ENCODE measurements around the gene ABL1. TPM values are rescaled to one million over a fixed set of nuclear protein-coding genes. Genes with fewer than 3 reads are reported as not detected.
A peak's percentile ranks its signal among the peaks of the same experiment; 100 is the strongest.

ABL1 gene
- total RNA-seq, 1 donor: 21.5 TPM

DNA sequence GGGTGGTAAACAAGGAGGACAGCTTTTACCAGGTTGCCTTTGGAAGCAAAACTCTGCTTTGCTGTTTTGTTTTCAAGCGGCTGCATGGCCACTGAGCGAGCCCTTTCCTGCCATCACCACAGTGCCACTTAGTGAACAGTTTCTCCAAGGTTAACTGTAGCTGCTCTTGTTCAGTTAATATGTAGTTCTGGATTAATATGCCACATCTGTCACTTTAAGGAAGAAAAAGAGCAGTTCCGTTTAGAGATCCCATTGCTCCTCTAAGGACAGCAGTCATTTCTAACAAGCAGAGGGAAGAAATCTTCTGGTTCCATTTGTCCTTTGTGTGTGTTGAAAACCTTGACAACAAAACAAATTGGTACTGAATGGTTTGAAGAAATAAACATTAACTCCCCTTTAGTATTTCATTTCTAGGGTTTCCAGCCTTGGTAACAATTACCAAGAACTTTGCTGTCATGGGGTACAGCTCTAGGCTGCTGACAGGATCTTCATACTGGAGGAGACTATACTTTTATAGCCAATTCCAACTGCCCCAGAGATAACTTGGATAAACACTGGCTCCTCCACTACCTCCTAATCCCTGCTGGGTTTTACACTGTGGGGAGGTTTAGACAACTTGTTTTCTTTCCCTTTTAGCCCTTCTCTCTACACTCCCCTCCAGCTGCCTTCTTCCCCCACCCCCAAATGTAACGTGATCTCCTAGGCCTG is 10.3 kb upstream of the ABL1 start:
- DNase-seq (ENCODE audit: low read depth in 2 of 3, low spot score in 2 of 3): peak in 1 of 3 donors; percentile 14

GRCh38 chr9:130825351-130825651 is 9.8 kb upstream of the ABL1 start:
- DNase-seq (ENCODE audit: low read depth in 2 of 3, low spot score in 2 of 3): no peak

DNA sequence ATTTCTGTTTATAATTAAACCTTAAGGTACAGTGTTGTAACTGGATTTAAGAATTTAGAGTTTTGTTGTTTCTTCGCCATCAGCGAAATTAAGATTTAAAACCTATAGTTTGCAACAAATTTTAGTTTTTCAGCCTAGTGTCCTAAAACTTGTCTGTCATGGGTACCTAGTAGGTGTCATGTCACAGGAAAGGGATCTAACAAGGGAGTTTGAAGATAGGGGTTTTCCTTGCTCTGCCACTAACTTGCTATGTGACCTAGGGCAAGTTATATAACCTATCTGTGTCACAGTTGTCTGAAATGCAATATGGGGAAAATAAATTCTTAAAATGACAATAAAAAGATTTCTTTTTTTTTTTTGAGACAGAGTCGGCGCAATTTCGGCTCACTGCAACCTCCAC is 9.2 kb upstream of the ABL1 start:
- no peak for DNase-seq (ENCODE audit: low read depth in 2 of 3, low spot score in 2 of 3)

- no peak for DNase-seq (ENCODE audit: low read depth in 2 of 3, low spot score in 2 of 3)
These were observed 5.3 kb upstream of the ABL1 start for GRCh38 chr9:130829762-130830161.

GRCh38 chr9:130830231-130830760 is 4.8 kb upstream of the ABL1 start:
- DNase-seq (ENCODE audit: low read depth in 2 of 3, low spot score in 2 of 3): no peak

- no peak for DNase-seq (ENCODE audit: low read depth in 2 of 3, low spot score in 2 of 3)
These were observed 4.0 kb upstream of the ABL1 start for GRCh38 chr9:130831077-130831476.

DNA sequence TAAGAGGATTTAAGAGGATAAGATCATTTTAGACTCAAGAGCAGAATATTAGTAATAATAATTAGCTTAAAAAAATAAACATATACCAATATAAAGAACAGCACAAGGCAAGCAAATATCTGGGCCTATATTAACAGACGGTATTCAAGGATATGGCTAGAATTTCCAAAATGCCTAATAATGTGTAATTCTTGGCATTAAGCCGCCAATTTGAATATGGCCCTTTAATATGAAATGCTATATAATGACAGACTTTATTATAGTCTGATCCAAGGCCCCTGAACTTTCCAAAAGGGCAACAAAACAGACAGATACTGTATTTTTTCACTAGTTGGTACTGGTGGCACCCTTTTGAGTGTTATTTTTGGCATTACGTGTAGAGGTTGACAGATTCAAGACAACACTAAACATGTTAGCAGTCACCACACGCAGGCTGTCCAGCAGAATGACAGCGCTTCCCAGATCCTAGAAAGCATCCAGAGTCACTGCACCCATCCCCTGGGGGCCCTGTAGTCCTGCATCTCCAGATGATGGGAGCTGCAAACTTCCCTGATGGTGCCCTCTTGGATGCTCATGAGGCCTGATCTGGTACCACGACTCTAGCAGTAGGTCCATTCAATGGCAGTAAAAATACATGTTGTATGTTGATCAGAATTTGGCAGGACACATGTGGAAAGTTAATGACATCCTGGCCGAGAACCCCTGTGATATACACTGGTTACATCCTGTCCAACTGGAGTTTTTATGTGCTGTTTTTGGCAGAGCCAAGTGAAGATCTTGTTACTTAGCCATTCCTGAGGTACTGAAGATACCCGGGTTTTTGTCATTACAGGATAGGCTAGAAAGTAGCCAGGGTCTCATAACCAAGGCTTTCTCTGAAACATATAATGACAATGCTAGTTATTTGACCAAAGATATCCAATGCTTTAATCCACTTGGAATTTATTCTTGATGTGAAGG is 1.7 kb upstream of the ABL1 start:
- DNase-seq (ENCODE audit: low read depth in 2 of 3, low spot score in 2 of 3): no peak

DNA sequence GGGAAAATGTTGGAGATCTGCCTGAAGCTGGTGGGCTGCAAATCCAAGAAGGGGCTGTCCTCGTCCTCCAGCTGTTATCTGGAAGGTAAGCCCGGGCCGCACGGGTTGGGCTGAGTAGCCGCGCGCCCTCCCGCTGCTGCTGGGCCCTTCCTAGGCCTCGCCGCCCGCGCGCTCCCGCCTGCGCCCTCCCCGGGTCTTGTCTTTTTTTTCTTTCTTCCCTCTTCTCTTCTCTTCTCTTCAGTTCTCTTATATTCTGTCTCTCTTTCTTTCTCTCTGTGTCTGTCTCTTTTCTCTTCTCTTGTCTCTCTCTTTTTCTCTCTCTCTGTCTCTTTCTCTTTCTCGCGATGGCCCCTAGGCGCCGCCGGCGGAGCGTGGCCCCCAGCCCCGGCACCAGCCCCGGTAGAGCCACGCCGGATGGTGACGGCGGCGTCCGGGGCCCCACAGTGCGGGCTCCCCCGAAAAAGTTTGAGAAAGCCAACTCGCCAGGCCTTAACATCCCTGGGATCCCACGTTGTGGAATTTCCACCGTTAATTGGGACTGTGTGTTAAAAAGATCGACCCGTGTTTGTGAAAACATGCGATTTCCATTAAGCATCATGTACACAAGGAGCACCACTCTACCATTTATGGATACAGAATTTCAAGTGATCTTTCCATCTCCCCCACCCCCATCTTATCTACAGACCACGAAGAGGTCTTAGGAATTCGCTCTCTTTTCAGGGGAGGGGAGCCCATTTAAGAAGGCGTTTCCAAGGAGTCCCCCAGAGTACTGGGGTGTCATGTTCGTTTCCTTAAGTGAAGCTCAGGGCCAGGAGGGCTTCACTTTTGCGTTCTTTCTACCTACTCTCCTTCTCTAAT is 616 bp downstream of the ABL1 start:
- DNase-seq (ENCODE audit: low read depth in 2 of 3, low spot score in 2 of 3): peak in 2 of 3 donors; percentile 42 to 49

DNA sequence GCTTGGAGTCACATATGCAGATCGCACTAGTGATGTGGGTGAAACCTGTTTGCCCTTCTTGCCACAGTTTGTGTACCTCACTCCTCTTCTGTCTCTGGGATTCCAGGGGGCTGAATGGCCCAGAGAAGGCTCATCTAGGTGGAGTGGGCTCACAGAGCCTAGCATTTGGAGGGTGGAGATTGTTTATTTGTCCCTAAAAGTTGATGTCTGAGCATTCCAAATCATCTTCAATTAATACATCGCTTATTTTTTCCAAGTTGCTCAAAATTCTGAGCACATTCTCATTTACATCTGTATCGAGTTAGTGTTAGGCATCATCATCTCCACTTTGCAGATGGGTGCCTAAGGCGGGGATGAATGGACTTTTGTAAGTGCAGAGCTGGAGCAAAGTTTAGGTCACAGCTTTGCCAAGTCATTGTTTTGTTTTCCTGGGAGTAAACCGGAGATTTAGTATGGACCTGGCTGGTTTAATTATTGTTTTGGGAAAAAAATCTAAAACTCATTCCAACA is 2.0 kb downstream of the ABL1 start:
- no peak for DNase-seq (ENCODE audit: low read depth in 2 of 3, low spot score in 2 of 3)

GRCh38 chr9:130837643-130838042 is 2.6 kb downstream of the ABL1 start:
- DNase-seq (ENCODE audit: low read depth in 2 of 3, low spot score in 2 of 3): no peak

GRCh38 chr9:130839132-130840111 is 4.4 kb downstream of the ABL1 start:
- no peak for DNase-seq (ENCODE audit: low read depth in 2 of 3, low spot score in 2 of 3)

DNA sequence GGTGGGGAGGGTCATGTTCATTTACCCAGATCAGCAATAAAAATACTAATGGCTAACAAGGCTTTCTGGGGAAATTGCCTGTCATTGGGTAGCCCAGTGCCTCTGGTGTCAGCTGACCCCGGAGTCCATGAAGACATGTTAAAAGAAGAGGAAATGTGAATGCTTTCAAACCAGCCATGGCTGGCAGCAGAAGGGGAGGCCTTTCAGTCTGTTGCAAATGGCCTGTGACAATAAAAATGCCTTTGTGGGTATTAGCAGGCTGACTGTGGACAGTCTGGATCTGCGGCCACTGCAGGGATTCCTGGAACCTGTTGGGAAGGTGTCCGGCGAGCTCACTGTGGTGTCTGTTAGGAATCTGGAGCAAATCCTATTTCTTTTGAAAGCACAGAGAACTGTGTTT is 7.5 kb downstream of the ABL1 start:
- DNase-seq (ENCODE audit: low read depth in 2 of 3, low spot score in 2 of 3): no peak

GRCh38 chr9:130843049-130843908 is 8.2 kb downstream of the ABL1 start:
- no peak for DNase-seq (ENCODE audit: low read depth in 2 of 3, low spot score in 2 of 3)

GRCh38 chr9:130844044-130844451 is 9.0 kb downstream of the ABL1 start:
- no peak for DNase-seq (ENCODE audit: low read depth in 2 of 3, low spot score in 2 of 3)

DNA sequence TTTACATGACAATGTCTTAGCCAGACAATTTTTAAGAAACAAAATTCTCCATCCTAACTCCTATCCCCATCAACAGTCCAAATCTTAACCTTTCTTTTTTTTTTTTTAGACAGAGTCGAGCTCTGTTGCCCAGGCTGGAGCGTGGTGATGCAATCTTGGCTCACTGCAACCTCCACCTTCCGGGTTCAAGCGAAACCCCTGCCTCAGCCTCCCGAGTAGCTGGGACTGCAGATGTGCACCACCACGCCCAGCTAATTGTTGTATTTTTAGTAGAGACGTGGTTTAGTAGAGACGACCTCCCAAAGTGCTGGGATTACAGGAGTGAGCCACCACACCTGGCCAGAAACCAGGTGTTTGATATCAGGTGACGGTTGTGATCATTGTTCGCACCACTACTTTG is 10.2 kb downstream of the ABL1 start:
- DNase-seq (ENCODE audit: low read depth in 2 of 3, low spot score in 2 of 3): no peak

GRCh38 chr9:130845901-130846481 is 10.9 kb downstream of the ABL1 start:
- DNase-seq (ENCODE audit: low read depth in 2 of 3, low spot score in 2 of 3): peak in 1 of 3 donors; percentile 8

GRCh38 chr9:130846487-130847305 is 11.6 kb downstream of the ABL1 start:
- no peak for DNase-seq (ENCODE audit: low read depth in 2 of 3, low spot score in 2 of 3)
